ENCODE measurements around the gene PRODH2. TPM values are rescaled to one million over a fixed set of nuclear protein-coding genes. Genes with fewer than 3 reads are reported as not detected.

PRODH2 gene
- polyA plus RNA-seq, 1 of the 3 experiments (the other 2 are of a cell fraction) = not detected

DNA sequence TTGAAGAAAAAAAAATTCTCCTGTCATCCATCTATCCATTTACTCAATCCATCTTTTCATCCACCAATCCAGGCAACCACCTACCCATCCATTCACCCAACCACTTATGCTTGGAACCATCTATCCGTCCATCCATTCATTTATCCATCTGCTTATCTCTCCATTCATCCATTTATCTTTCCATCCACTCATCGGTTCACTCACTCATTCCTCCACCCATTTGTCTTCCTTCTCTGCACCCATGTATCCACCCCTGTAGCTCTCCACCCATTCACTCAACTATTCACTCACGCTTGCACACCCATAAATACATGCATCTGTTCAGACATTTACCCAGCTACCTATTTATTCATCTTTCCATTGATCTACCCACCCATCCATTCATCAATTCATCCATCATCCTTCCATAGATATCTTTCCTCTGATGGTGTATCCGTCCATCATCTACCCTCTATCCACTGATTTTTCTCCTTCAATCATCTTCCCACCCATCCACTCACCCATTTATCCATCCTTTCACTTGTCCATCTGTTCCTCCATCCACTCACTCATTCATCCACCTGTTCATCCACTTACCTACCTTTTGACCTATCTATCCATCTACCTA lies 30.1 kb upstream of the PRODH2 start:
- Histone ChIP-seq H3K4me3 (ENCODE audit: low read depth in 2 of 2, low read length in 1 of 2) (no peak overlapping the region), H3K4me1 (ENCODE audit: control insufficient read depth in 1 of 2, insufficient read depth in 2 of 2, low read depth in 1 of 2, low read length in 1 of 2) (peaks cover 0 to 8% of the 10 kb centered on the region in 2 experiments; a peak in 1 of 4 replicates), H2AFZ (ENCODE audit: low read depth) (no peak overlapping the region), H3K79me2 (ENCODE audit: insufficient read depth) (no peaks in the 10 kb centered on the region), H3K27me3 (ENCODE audit: insufficient read depth) (peaks cover 39% of the 10 kb centered on the region), H4K20me1 (ENCODE audit: insufficient read depth) (no peaks in the 10 kb centered on the region), H3F3A (replicated peaks; ENCODE audit: insufficient read depth) (no peaks in the 10 kb centered on the region), H3K4me2 (no peak overlapping the region), H3K27ac (ENCODE audit: low read depth in 2 of 2, low read length in 1 of 2) (no peak overlapping the region), H3K9me2 (no peaks in the 10 kb centered on the region), H3K9me3 (no peaks in the 10 kb centered on the region), H3K36me3 (replicated peaks in 1 of 2; ENCODE audit: control insufficient read depth in 1 of 2, insufficient read depth in 2 of 2, low read length in 1 of 2) (no peaks in the 10 kb centered on the region), H3K9ac (no peak overlapping the region)
- POLR2A ChIA-PET = no interaction called here
- TF ChIP-seq NRF1 (IDR thresholded peaks at IDR 0.05; ENCODE audit: low read depth, low read length) (no peak), RFX5 (IDR thresholded peaks at IDR 0.05; ENCODE audit: low read length) (no peak), TCF12 (IDR thresholded peaks at IDR 0.05) (no peak), FOXM1 (IDR thresholded peaks at IDR 0.05; ENCODE audit: low read depth) (no peak), EP300 (IDR thresholded peaks at IDR 0.05; ENCODE audit: borderline replicate concordance in 1 of 2, low read depth in 1 of 2, low read length in 1 of 2) (no peak)
- TF ChIP-seq, protein P1, sequence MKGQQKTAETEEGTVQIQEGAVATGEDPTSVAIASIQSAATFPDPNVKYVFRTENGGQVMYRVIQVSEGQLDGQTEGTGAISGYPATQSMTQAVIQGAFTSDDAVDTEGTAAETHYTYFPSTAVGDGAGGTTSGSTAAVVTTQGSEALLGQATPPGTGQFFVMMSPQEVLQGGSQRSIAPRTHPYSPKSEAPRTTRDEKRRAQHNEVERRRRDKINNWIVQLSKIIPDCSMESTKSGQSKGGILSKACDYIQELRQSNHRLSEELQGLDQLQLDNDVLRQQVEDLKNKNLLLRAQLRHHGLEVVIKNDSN (IDR thresholded peaks at IDR 0.05; ENCODE audit: borderline replicate concordance, low read depth) = no peak
- TF ChIP-seq, protein P2, sequence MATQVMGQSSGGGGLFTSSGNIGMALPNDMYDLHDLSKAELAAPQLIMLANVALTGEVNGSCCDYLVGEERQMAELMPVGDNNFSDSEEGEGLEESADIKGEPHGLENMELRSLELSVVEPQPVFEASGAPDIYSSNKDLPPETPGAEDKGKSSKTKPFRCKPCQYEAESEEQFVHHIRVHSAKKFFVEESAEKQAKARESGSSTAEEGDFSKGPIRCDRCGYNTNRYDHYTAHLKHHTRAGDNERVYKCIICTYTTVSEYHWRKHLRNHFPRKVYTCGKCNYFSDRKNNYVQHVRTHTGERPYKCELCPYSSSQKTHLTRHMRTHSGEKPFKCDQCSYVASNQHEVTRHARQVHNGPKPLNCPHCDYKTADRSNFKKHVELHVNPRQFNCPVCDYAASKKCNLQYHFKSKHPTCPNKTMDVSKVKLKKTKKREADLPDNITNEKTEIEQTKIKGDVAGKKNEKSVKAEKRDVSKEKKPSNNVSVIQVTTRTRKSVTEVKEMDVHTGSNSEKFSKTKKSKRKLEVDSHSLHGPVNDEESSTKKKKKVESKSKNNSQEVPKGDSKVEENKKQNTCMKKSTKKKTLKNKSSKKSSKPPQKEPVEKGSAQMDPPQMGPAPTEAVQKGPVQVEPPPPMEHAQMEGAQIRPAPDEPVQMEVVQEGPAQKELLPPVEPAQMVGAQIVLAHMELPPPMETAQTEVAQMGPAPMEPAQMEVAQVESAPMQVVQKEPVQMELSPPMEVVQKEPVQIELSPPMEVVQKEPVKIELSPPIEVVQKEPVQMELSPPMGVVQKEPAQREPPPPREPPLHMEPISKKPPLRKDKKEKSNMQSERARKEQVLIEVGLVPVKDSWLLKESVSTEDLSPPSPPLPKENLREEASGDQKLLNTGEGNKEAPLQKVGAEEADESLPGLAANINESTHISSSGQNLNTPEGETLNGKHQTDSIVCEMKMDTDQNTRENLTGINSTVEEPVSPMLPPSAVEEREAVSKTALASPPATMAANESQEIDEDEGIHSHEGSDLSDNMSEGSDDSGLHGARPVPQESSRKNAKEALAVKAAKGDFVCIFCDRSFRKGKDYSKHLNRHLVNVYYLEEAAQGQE (IDR thresholded peaks at IDR 0.05; ENCODE audit: low read depth, low read length) = no peak
- TF ChIP-seq, protein P3, sequence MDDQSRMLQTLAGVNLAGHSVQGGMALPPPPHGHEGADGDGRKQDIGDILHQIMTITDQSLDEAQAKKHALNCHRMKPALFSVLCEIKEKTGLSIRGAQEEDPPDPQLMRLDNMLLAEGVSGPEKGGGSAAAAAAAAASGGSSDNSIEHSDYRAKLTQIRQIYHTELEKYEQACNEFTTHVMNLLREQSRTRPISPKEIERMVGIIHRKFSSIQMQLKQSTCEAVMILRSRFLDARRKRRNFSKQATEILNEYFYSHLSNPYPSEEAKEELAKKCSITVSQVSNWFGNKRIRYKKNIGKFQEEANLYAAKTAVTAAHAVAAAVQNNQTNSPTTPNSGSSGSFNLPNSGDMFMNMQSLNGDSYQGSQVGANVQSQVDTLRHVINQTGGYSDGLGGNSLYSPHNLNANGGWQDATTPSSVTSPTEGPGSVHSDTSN (IDR thresholded peaks at IDR 0.05) = no peak
- 24% methylated on average over 4 of the region's 4 CpGs for WGBS (ENCODE audit: low lambda C conversion rate)
- CTCF ChIA-PET = no interaction called here
- DNase-seq = no peak

DNA sequence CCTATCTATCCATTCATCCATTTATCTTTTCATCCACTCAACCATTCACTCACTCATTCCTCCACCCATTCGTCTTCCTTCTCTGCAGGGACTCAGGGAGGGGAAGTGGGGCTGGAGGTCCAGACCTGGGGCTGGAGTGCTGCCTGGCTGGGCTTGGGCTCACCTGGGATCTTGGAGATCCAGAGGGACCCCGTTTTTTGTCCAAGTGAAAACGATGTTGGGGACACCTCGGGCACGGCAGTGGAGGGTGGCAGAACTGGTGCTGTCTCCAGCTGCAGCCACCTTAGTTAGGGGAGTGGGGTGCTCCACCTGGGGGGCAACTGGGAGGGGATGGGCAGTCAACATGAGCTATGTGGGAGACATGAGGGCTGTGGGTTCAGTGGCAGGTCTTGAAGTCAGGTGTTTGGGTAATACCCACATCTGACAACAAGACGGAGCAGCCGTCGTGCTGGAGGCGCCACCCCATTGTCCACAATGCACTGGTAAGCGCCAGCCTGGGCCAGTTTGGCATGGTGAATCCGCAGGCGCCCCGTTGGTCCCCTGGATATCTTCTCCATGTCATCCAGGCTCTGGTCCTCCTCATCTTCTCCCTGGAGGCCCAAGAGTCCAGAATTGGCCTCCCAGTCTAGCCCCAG lies 29.4 kb upstream of the PRODH2 start:
- no peak for DNase-seq
- ChIA-PET CTCF (no interaction called here), POLR2A (no interaction called here)
- Histone ChIP-seq H3K9me2 (no peaks in the 10 kb centered on the region), H3K36me3 (replicated peaks in 1 of 2; ENCODE audit: control insufficient read depth in 1 of 2, insufficient read depth in 2 of 2, low read length in 1 of 2) (no peaks in the 10 kb centered on the region), H3K4me3 (ENCODE audit: low read depth in 2 of 2, low read length in 1 of 2) (no peak overlapping the region), H3K27ac (ENCODE audit: low read depth in 2 of 2, low read length in 1 of 2) (no peak overlapping the region), H3K9me3 (no peaks in the 10 kb centered on the region), H4K20me1 (ENCODE audit: insufficient read depth) (no peaks in the 10 kb centered on the region), H3F3A (replicated peaks; ENCODE audit: insufficient read depth) (no peaks in the 10 kb centered on the region), H3K4me2 (no peak overlapping the region), H3K4me1 (ENCODE audit: control insufficient read depth in 1 of 2, insufficient read depth in 2 of 2, low read depth in 1 of 2, low read length in 1 of 2) (peaks cover 0 to 8% of the 10 kb centered on the region in 2 experiments; a peak in 1 of 4 replicates), H3K9ac (no peak overlapping the region), H3K79me2 (ENCODE audit: insufficient read depth) (no peaks in the 10 kb centered on the region), H2AFZ (ENCODE audit: low read depth) (no peak overlapping the region), H3K27me3 (ENCODE audit: insufficient read depth) (peaks cover 38% of the 10 kb centered on the region)
- WGBS (ENCODE audit: low lambda C conversion rate) = 43% methylated on average over 8 of the region's 13 CpGs
- TF ChIP-seq POLR2AphosphoS5 (IDR thresholded peaks at IDR 0.05; ENCODE audit: low read depth, low read length) = no peak
- TF ChIP-seq FOXJ3 (CRISPR knock-in tag; IDR thresholded peaks at IDR 0.05) = no peak
- TF ChIP-seq RCOR1 (IDR thresholded peaks at IDR 0.05; ENCODE audit: low read length) = no peak
- TF ChIP-seq, protein P4, sequence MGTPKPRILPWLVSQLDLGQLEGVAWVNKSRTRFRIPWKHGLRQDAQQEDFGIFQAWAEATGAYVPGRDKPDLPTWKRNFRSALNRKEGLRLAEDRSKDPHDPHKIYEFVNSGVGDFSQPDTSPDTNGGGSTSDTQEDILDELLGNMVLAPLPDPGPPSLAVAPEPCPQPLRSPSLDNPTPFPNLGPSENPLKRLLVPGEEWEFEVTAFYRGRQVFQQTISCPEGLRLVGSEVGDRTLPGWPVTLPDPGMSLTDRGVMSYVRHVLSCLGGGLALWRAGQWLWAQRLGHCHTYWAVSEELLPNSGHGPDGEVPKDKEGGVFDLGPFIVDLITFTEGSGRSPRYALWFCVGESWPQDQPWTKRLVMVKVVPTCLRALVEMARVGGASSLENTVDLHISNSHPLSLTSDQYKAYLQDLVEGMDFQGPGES (IDR thresholded peaks at IDR 0.05; ENCODE audit: low read depth, low read length) = no peak
- TF ChIP-seq FOXM1 (IDR thresholded peaks at IDR 0.05; ENCODE audit: low read depth) = no peak
- TF ChIP-seq, protein P2 (IDR thresholded peaks at IDR 0.05; ENCODE audit: low read depth, low read length) = no peak
- TF ChIP-seq, protein P1 (IDR thresholded peaks at IDR 0.05; ENCODE audit: borderline replicate concordance, low read depth) = no peak
- no peak for TF ChIP-seq RAD21 (IDR thresholded peaks at IDR 0.05; ENCODE audit: low read length)
- no peak for TF ChIP-seq NFIC (IDR thresholded peaks at IDR 0.05; ENCODE audit: borderline replicate concordance)

Data from SK-N-SH (cell line).